Nephron progenitor cell (in vitro differentiated cells): ENCODE results near the gene SLC41A1.

Experiments
- DNase-seq: peaks from one replicate; pipeline ENCODE4 v3.0.0; 2021
- H3K27ac Mint-ChIP-seq: 2 replicates; pipeline ENCODE4 v1.8.0; 2021; ENCODE audit warnings: mild to moderate bottlenecking, moderate library complexity, mixed read lengths
- H3K27me3 Mint-ChIP-seq: 2 replicates; pipeline ENCODE4 v1.8.0; 2021; ENCODE audit warnings: mild to moderate bottlenecking, low read depth, mixed read lengths; ENCODE audit not compliant: poor library complexity
- H3K36me3 Mint-ChIP-seq: 2 replicates; pipeline ENCODE4 v1.8.0; 2021; ENCODE audit warnings: low read depth, mixed read lengths
- H3K4me1 Mint-ChIP-seq: 2 replicates; pipeline ENCODE4 v1.8.0; 2021; ENCODE audit warnings: mixed read lengths
- H3K4me3 Mint-ChIP-seq: 2 replicates; pipeline ENCODE4 v1.8.0; 2021; ENCODE audit warnings: mild to moderate bottlenecking, moderate library complexity, mixed read lengths
- H3K9me3 Mint-ChIP-seq: 2 replicates; pipeline ENCODE4 v1.8.0; 2021; ENCODE audit warnings: mild to moderate bottlenecking, moderate library complexity, mixed read lengths
- CTCF ChIP-seq: fragments of 200-600 bp; sonication (generic); IDR thresholded peaks from 2 replicates; pipeline ENCODE4 v1.5.0; 2021; ENCODE audit warnings: antibody characterized with exemption

Gene SLC41A1

GRCh38 chr1:205746757-205747412, 66.1 kb downstream of the SLC41A1 start:
- H3K9me3 Mint-ChIP-seq: peaks cover 19% of the 10 kb centered on the region
- H3K27ac Mint-ChIP-seq: peak overlapping the region; percentile 52
- H3K27me3 Mint-ChIP-seq: peaks cover 3% of the 10 kb centered on the region
- H3K4me3 Mint-ChIP-seq: peak overlapping the region; percentile 99
- H3K36me3 Mint-ChIP-seq: peaks cover 39% of the 10 kb centered on the region
- TF ChIP-seq CTCF: no peak
- H3K4me1 Mint-ChIP-seq: peaks cover 34% of the 10 kb centered on the region
- no peak for DNase-seq

- peaks cover 14% of the 10 kb centered on the region for H3K9me3 Mint-ChIP-seq
- H3K27me3 Mint-ChIP-seq: no peaks in the 10 kb centered on the region
- DNase-seq: no peak
- peaks cover 59% of the 10 kb centered on the region for H3K36me3 Mint-ChIP-seq
- H3K4me3 Mint-ChIP-seq: no peak overlapping the region
- peaks cover 34% of the 10 kb centered on the region for H3K4me1 Mint-ChIP-seq
- no peak overlapping the region for H3K27ac Mint-ChIP-seq
- TF ChIP-seq CTCF: no peak
These were observed 68.6 kb downstream of the SLC41A1 start for GRCh38 chr1:205744403-205744802.

- Mint-ChIP-seq H3K4me3 (no peak overlapping the region), H3K36me3 (peaks cover 63% of the 10 kb centered on the region), H3K27me3 (no peaks in the 10 kb centered on the region), H3K9me3 (peaks cover 14% of the 10 kb centered on the region), H3K4me1 (peaks cover 34% of the 10 kb centered on the region), H3K27ac (peak overlapping the region; percentile 37)
- no peak for TF ChIP-seq CTCF
- no peak for DNase-seq
These were observed 69.0 kb downstream of the SLC41A1 start for GRCh38 chr1:205743977-205744376.

- Mint-ChIP-seq H3K27ac (no peak overlapping the region), H3K36me3 (peaks cover 78% of the 10 kb centered on the region), H3K9me3 (peaks cover 14% of the 10 kb centered on the region), H3K4me3 (no peak overlapping the region), H3K27me3 (no peaks in the 10 kb centered on the region), H3K4me1 (peaks cover 13% of the 10 kb centered on the region)
- no peak for DNase-seq
- TF ChIP-seq CTCF: no peak
These were observed 71.3 kb downstream of the SLC41A1 start for GRCh38 chr1:205741681-205742080.

GRCh38 chr1:205739348-205740160, 73.4 kb downstream of the SLC41A1 start:
- H3K36me3 Mint-ChIP-seq: peaks cover 78% of the 10 kb centered on the region
- DNase-seq: no peak
- peaks cover 6% of the 10 kb centered on the region for H3K4me1 Mint-ChIP-seq
- no peak overlapping the region for H3K4me3 Mint-ChIP-seq
- H3K27ac Mint-ChIP-seq: no peak overlapping the region
- no peak for TF ChIP-seq CTCF
- no peaks in the 10 kb centered on the region for H3K27me3 Mint-ChIP-seq
- H3K9me3 Mint-ChIP-seq: peaks cover 14% of the 10 kb centered on the region
